ENCODE measurements around the gene C1orf115. TPM values are rescaled to one million over a fixed set of nuclear protein-coding genes. Genes with fewer than 3 reads are reported as not detected.

Gene C1orf115
- total and polyA plus RNA-seq, 9 of the 15 experiments (the other 6 are each of a cell fraction or from before 2014, with no cell fraction given), result not detected

DNA sequence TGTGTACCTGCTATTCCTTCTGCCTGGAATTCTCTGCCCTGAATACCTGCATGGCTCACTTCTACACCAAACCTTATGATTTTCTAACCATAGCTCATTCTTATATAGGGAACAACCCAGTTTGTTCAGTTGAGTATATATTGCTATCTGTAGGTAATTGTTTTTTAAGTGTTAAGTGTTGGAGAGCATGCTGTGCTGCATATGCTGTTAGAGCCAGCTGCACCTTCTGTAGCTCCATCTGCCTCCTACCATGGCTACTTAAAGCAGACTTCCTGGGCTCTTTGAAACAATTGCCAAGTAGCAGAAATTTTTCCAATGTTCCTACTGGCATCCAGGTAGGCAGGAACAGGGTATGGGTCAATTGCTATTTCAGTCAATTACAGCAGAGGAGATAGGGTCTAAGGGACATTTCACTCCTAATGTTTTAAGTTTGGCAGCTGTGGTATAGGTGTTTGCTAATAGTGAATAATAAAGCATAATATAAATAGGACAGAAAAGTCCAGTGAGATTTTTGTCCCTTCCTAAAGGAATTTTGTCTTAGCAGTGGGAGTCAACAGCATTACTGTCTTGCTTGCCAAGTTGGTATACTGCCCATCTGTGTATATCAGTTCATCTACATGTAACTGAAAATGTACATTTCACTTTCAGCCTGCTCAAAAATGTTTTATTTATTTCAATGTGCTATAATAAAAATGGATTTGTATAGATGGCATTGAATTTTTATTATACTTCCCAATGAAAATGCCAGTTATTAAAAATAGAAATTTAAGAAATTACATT lies 34.0 kb upstream of the C1orf115 start:
- POLR2A ChIA-PET, result no interaction called here
- FAIRE-seq (no peak), ATAC-seq (no peak), DNase-seq (ENCODE audit: extremely low read depth in 1 of 4, low spot score in 3 of 4) (no peak)
- in situ Hi-C loops (cut with MboI) (no loop called here), intact Hi-C loops (cut with micrococcal nuclease) (no loop called here)
- H3K9me3 ChIP-seq (replicated peaks; ENCODE audit: control insufficient read depth, insufficient read depth, low read depth, low read length), result no peaks in the 10 kb centered on the region
- no peak overlapping the region for H3K9ac ChIP-seq (ENCODE audit: insufficient read depth in 1 of 2, low read depth in 2 of 2, low read length in 2 of 2)
- no peak overlapping the region for H2AFZ ChIP-seq (ENCODE audit: low read depth, low read length)
- no peaks in the 10 kb centered on the region for H3K79me2 ChIP-seq (ENCODE audit: control insufficient read depth, insufficient read depth, low read length)
- CTCF ChIA-PET (ENCODE audit: low intra/inter-chr PET ratio), result no interaction called here
- no peak for TF ChIP-seq ATF7 (IDR thresholded peaks at IDR 0.05)
- no peak for TF ChIP-seq MTA3 (IDR thresholded peaks at IDR 0.05; ENCODE audit: borderline replicate concordance)
- no peak for TF ChIP-seq LCOR (CRISPR knock-in tag; IDR thresholded peaks at IDR 0.05)
- TF ChIP-seq CHD4 (IDR thresholded peaks at IDR 0.05; ENCODE audit: insufficient read depth, insufficient replicate concordance, low read depth, low read length, poor library complexity, severe bottlenecking), result no peak
- TF ChIP-seq, protein P1, sequence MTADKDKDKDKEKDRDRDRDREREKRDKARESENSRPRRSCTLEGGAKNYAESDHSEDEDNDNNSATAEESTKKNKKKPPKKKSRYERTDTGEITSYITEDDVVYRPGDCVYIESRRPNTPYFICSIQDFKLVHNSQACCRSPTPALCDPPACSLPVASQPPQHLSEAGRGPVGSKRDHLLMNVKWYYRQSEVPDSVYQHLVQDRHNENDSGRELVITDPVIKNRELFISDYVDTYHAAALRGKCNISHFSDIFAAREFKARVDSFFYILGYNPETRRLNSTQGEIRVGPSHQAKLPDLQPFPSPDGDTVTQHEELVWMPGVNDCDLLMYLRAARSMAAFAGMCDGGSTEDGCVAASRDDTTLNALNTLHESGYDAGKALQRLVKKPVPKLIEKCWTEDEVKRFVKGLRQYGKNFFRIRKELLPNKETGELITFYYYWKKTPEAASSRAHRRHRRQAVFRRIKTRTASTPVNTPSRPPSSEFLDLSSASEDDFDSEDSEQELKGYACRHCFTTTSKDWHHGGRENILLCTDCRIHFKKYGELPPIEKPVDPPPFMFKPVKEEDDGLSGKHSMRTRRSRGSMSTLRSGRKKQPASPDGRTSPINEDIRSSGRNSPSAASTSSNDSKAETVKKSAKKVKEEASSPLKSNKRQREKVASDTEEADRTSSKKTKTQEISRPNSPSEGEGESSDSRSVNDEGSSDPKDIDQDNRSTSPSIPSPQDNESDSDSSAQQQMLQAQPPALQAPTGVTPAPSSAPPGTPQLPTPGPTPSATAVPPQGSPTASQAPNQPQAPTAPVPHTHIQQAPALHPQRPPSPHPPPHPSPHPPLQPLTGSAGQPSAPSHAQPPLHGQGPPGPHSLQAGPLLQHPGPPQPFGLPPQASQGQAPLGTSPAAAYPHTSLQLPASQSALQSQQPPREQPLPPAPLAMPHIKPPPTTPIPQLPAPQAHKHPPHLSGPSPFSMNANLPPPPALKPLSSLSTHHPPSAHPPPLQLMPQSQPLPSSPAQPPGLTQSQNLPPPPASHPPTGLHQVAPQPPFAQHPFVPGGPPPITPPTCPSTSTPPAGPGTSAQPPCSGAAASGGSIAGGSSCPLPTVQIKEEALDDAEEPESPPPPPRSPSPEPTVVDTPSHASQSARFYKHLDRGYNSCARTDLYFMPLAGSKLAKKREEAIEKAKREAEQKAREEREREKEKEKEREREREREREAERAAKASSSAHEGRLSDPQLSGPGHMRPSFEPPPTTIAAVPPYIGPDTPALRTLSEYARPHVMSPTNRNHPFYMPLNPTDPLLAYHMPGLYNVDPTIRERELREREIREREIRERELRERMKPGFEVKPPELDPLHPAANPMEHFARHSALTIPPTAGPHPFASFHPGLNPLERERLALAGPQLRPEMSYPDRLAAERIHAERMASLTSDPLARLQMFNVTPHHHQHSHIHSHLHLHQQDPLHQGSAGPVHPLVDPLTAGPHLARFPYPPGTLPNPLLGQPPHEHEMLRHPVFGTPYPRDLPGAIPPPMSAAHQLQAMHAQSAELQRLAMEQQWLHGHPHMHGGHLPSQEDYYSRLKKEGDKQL (CRISPR knock-in tag; IDR thresholded peaks at IDR 0.05; ENCODE audit: borderline replicate concordance), result no peak
- TF ChIP-seq SMC3 (conservative IDR thresholded peaks at IDR 0.05; ENCODE audit: insufficient read depth, low read depth, low read length), result no peak
- H3K4me2 ChIP-seq (ENCODE audit: insufficient read depth, low read length), result no peak overlapping the region
- no peaks in the 10 kb centered on the region for H3K4me1 ChIP-seq (replicated peaks in 1 of 2; ENCODE audit: control insufficient read depth in 2 of 2, insufficient read depth in 2 of 2, low read length in 2 of 2)
- no peaks in the 10 kb centered on the region for H4K20me1 ChIP-seq (replicated peaks; ENCODE audit: control insufficient read depth, insufficient read depth, low read length)
- no peaks in the 10 kb centered on the region for H3K9me1 ChIP-seq (ENCODE audit: control insufficient read depth, insufficient read depth, low read length)
- BruUV-seq (replicated peaks), result no TSS peak
- H3K4me3 ChIP-seq, result no peak overlapping the region
- no peaks in the 10 kb centered on the region for H3K27me3 ChIP-seq (ENCODE audit: control insufficient read depth in 2 of 2, insufficient read depth in 2 of 2, low read length in 2 of 2)
- H3K27ac ChIP-seq (ENCODE audit: extremely low read depth, low read depth, low read length), result no peak overlapping the region
- no peaks in the 10 kb centered on the region for H3K36me3 ChIP-seq (ENCODE audit: control insufficient read depth, insufficient read depth, low read length)
